Measurements from ENCODE around the gene DNAAF5. TPM values are rescaled to one million over a fixed set of nuclear protein-coding genes. Genes with fewer than 3 reads are reported as not detected.
A peak's percentile ranks its signal among the peaks of the same experiment; 100 is the strongest.

DNAAF5 gene
- total and polyA plus RNA-seq, 9 of the 15 experiments (the other 6 are each of a cell fraction or from before 2014, with no cell fraction given), result 3.1 to 69.7 (median 19.1) TPM

GRCh38 chr7:770336-770735, 43.8 kb downstream of the DNAAF5 start:
- no peaks in the 10 kb centered on the region for H3K27me3 ChIP-seq (ENCODE audit: control insufficient read depth in 2 of 2, insufficient read depth in 2 of 2, low read length in 2 of 2)
- POLR2A ChIA-PET, result no interaction called here
- BruUV-seq (replicated peaks), result no TSS peak
- intact Hi-C loops (cut with micrococcal nuclease), result no loop called here
- FAIRE-seq (no peak), DNase-seq (ENCODE audit: extremely low read depth in 1 of 4, low spot score in 3 of 4) (no peak), ATAC-seq (no peak)
- H3K4me3 ChIP-seq, result no peak overlapping the region
- TF ChIP-seq KLF6 (CRISPR knock-in tag; IDR thresholded peaks at IDR 0.05; ENCODE audit: borderline replicate concordance) (no peak), POLR2G (IDR thresholded peaks at IDR 0.05; ENCODE audit: low read depth, low read length) (0 out of 2 replicates have a peak, but pooled peaks have one; percentile 19), MCM3 (IDR thresholded peaks at IDR 0.05) (no peak), SMARCE1 (IDR thresholded peaks at IDR 0.05) (no peak), NCOR1 (IDR thresholded peaks at IDR 0.05) (no peak), FOXA1 (IDR thresholded peaks at IDR 0.05; ENCODE audit: borderline replicate concordance) (no peak), SPI1 (IDR thresholded peaks at IDR 0.05; ENCODE audit: borderline replicate concordance, low read depth, low read length) (peak; percentile 42; the same call in 1 of the 2 replicates)
- no peak overlapping the region for H3K4me2 ChIP-seq (ENCODE audit: insufficient read depth, low read length)
- no peak overlapping the region for H2AFZ ChIP-seq (ENCODE audit: low read depth, low read length)
- no peak overlapping the region for H3K27ac ChIP-seq (ENCODE audit: extremely low read depth, low read depth, low read length)
- H3K36me3 ChIP-seq (ENCODE audit: control insufficient read depth, insufficient read depth, low read length), result peaks cover 79% of the 10 kb centered on the region; the same call in 2 of the 3 replicates
- H4K20me1 ChIP-seq (replicated peaks; ENCODE audit: control insufficient read depth, insufficient read depth, low read length), result no peaks in the 10 kb centered on the region
- WGBS (ENCODE audit: insufficient coverage, low coverage, missing lambda C conversion rate), result 95% methylated on average over 4 of the region's 14 CpGs
- CTCF ChIA-PET (ENCODE audit: low intra/inter-chr PET ratio), result no interaction called here
- no peaks in the 10 kb centered on the region for H3K9me3 ChIP-seq (replicated peaks; ENCODE audit: control insufficient read depth, insufficient read depth, low read depth, low read length)
- H3K4me1 ChIP-seq (replicated peaks in 1 of 2; ENCODE audit: control insufficient read depth in 2 of 2, insufficient read depth in 2 of 2, low read length in 2 of 2), result peaks cover 0 to 16% of the 10 kb centered on the region in 2 experiments; a peak in 2 of 5 replicates
- peak overlapping the region in 1 of 2 experiments; percentile 45; a peak in 1 of 4 replicates for H3K9ac ChIP-seq (ENCODE audit: insufficient read depth in 1 of 2, low read depth in 2 of 2, low read length in 2 of 2)
- no peaks in the 10 kb centered on the region for H3K79me2 ChIP-seq (ENCODE audit: control insufficient read depth, insufficient read depth, low read length)
- H3K9me1 ChIP-seq (ENCODE audit: control insufficient read depth, insufficient read depth, low read length), result no peaks in the 10 kb centered on the region
- in situ Hi-C loops (cut with MboI), result loop anchor here (10.0 kb wide), 1 partner anchor 456 kb away; no protein-coding TSS in a partner anchor

DNA sequence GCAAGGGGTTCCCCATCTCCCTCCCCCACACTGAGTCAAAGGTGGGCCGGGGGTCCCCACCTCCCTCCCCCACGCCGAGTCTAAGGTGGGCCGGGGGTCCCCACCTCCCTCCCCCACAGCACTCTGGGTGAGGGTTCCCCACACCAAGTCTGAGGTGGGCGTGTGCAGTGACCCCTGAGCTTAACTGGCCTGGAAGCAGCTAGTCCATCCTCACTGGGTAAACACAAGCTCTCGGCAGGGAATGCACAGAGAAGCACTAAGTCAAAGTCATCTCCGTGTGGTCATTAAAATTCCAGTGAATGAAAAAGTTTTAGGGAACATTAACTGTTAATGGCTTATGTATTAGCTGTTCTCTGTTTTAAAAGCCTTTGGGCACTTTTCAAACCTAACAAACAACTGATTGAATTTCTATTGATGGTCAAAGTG, 44.3 kb downstream of the DNAAF5 start:
- Histone ChIP-seq H3K27me3 (ENCODE audit: control insufficient read depth in 2 of 2, insufficient read depth in 2 of 2, low read length in 2 of 2) (no peaks in the 10 kb centered on the region), H3K9me1 (ENCODE audit: control insufficient read depth, insufficient read depth, low read length) (no peaks in the 10 kb centered on the region), H3K36me3 (ENCODE audit: control insufficient read depth, insufficient read depth, low read length) (peaks cover 79% of the 10 kb centered on the region), H3K4me1 (replicated peaks in 1 of 2; ENCODE audit: control insufficient read depth in 2 of 2, insufficient read depth in 2 of 2, low read length in 2 of 2) (peaks cover 0 to 16% of the 10 kb centered on the region in 2 experiments; a peak in 2 of 5 replicates), H3K4me2 (ENCODE audit: insufficient read depth, low read length) (no peak overlapping the region), H3K79me2 (ENCODE audit: control insufficient read depth, insufficient read depth, low read length) (no peaks in the 10 kb centered on the region), H2AFZ (ENCODE audit: low read depth, low read length) (no peak overlapping the region), H4K20me1 (replicated peaks; ENCODE audit: control insufficient read depth, insufficient read depth, low read length) (no peaks in the 10 kb centered on the region), H3K9ac (ENCODE audit: insufficient read depth in 1 of 2, low read depth in 2 of 2, low read length in 2 of 2) (no peak overlapping the region; a peak in 1 of 4 replicates), H3K9me3 (replicated peaks; ENCODE audit: control insufficient read depth, insufficient read depth, low read depth, low read length) (no peaks in the 10 kb centered on the region), H3K4me3 (no peak overlapping the region), H3K27ac (ENCODE audit: extremely low read depth, low read depth, low read length) (no peak overlapping the region)
- ChIA-PET POLR2A (interaction anchor here (0.6 kb wide), 1 partner anchor 418 kb away, joined by 3 read pairs; no protein-coding TSS in a partner anchor), CTCF (ENCODE audit: low intra/inter-chr PET ratio) (no interaction called here)
- in situ Hi-C loops (cut with MboI), result loop anchor here (10.0 kb wide), 1 partner anchor 456 kb away; no protein-coding TSS in a partner anchor
- intact Hi-C loops (cut with micrococcal nuclease), result no loop called here
- FAIRE-seq, result no peak
- WGBS (ENCODE audit: insufficient coverage, low coverage, missing lambda C conversion rate), result 91% methylated on average over 3 of the region's 7 CpGs
- DNase-seq (ENCODE audit: extremely low read depth in 1 of 4, low spot score in 3 of 4), result no peak
- no peak for ATAC-seq
- no TSS peak for BruUV-seq (replicated peaks)
- TF ChIP-seq RUNX1 (IDR thresholded peaks at IDR 0.05; ENCODE audit: low read depth) (no peak), KHSRP (IDR thresholded peaks at IDR 0.05) (no peak), TARDBP (IDR thresholded peaks at IDR 0.05) (no peak), U2AF1 (optimal IDR thresholded peaks at IDR 0.05; ENCODE audit: low read depth, low read length) (no peak), ZNF395 (CRISPR knock-in tag; IDR thresholded peaks at IDR 0.05) (no peak), POLR2AphosphoS2 (IDR thresholded peaks at IDR 0.05; ENCODE audit: low read length) (no peak), TBL1XR1 (IDR thresholded peaks at IDR 0.05; ENCODE audit: low read length in 2 of 2) (no peak), HNRNPH1 (optimal IDR thresholded peaks at IDR 0.05; ENCODE audit: low read depth, low read length) (no peak), BRD4 (IDR thresholded peaks at IDR 0.05) (no peak), TCF3 (CRISPR knock-in tag; IDR thresholded peaks at IDR 0.05) (no peak), MCM2 (IDR thresholded peaks at IDR 0.05; ENCODE audit: low read depth) (no peak), BCL6 (CRISPR knock-in tag; IDR thresholded peaks at IDR 0.05) (no peak), CCAR2 (IDR thresholded peaks at IDR 0.05; ENCODE audit: low read depth, low read length) (no peak)

Data from K562 (cell line).